Osteocyte (in vitro differentiated cells): Measurements from ENCODE around the gene FNDC11. TPM values are rescaled to one million over a fixed set of nuclear protein-coding genes. Genes with fewer than 3 reads are reported as not detected.

ENCODE experiments used
- DNase-seq: peaks from one replicate; pipeline ENCODE4 v3.0.0; 2021; ENCODE audit warnings: mixed read lengths; ENCODE audit not compliant: unreplicated experiment; ENCODE audit errors: extremely low spot score
- H3K27ac Mint-ChIP-seq: one replicate; pipeline ENCODE4 v1.8.0; 2021; ENCODE audit warnings: mild to moderate bottlenecking, mixed read lengths; ENCODE audit not compliant: unreplicated experiment
- H3K27me3 Mint-ChIP-seq: one replicate; pipeline ENCODE4 v1.8.0; 2021; ENCODE audit warnings: mixed read lengths; ENCODE audit not compliant: unreplicated experiment
- H3K36me3 Mint-ChIP-seq: one replicate; pipeline ENCODE4 v1.8.0; 2021; ENCODE audit warnings: mixed read lengths; ENCODE audit not compliant: unreplicated experiment
- H3K4me1 Mint-ChIP-seq: one replicate; pipeline ENCODE4 v1.8.0; 2021; ENCODE audit warnings: mixed read lengths; ENCODE audit not compliant: unreplicated experiment
- H3K4me3 Mint-ChIP-seq: one replicate; pipeline ENCODE4 v1.8.0; 2021; ENCODE audit warnings: mild to moderate bottlenecking, moderate library complexity, mixed read lengths; ENCODE audit not compliant: unreplicated experiment
- H3K9me3 Mint-ChIP-seq: one replicate; pipeline ENCODE4 v1.8.0; 2021; ENCODE audit warnings: mixed read lengths; ENCODE audit not compliant: unreplicated experiment
- CTCF ChIP-seq: fragments of 200-600 bp; sonication (generic); IDR thresholded peaks from 2 replicates; pipeline ENCODE4 v1.5.0; 2021; ENCODE audit warnings: antibody characterized with exemption, mild to moderate bottlenecking, moderate library complexity
- total RNA-seq: library from RNA; stranded (reverse); gene quantifications from 2 replicates; pipeline ENCODE4 v1.2.1, GENCODE V29; 2021

Gene FNDC11
- total RNA-seq, 1 donor from 2014 or later = 0.13 TPM

DNA sequence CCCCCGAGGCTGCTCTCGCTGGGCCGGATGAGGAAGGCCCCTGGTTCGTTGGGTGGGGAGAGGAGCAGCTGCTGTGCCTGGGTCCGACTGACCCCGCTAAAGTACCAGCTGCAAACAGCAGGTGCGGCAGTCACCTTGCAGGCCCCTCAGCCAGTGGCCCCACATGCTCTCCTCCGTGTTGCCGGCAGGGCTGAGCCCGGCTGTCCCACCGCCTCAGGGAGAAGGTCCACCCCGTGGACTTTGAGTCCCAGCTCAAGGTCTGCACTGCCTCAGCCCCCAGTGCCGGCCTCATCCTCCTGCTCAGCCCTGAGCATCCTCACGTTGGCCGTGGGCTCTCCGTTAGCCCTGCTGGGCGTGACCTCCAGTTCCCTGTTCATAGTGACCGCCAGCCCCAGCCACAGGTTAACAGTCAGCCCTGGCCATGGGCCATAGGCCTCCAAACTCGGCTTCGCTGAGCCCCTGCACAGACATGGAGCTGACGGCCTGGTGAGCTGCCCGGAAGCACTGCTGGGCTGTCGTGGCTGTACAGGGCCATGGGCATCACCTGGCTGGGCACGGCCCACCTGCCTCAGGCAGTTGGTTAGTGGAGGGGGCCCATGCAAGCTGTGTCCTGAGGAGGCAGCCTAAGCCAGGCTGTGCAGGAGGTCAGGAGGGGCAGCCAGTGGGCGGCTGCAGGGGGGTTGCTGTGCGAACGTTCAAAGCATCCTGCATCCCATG, 9.6 kb upstream of the FNDC11 start:
- Mint-ChIP-seq H3K4me1 (peaks cover 6% of the 10 kb centered on the region), H3K27me3 (peaks cover 5% of the 10 kb centered on the region), H3K36me3 (no peaks in the 10 kb centered on the region), H3K4me3 (no peak overlapping the region), H3K27ac (no peak overlapping the region), H3K9me3 (no peaks in the 10 kb centered on the region)
- DNase-seq = no peak
- no peak for TF ChIP-seq CTCF

DNA sequence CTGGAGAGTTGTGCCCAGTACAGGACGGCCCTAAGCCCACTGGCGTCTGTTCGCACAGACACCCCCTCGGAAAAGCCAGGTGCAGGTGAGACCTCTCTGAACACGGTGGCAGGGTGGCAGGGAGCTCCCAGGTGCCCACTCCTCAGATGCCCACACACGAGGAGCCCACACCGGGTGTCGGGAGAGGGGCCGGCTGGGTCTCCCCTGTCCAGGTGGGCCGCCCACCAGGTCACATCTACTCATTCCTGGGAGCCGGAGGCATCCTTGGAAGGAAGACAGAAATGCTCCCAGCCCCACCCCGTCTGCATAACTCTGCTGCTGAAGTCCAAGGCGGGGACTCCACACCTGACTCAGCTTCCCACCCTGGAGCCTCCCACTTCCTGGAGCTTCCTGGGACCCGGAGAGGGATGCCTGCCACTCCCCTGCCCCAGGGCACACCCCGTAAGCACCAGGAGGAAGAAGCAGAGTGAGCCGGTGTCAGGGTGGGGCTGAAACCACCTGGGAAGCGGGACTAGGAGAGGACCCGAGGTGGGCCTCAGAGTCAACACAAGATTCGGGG, 8.9 kb upstream of the FNDC11 start:
- Mint-ChIP-seq H3K27ac (no peak overlapping the region), H3K36me3 (no peaks in the 10 kb centered on the region), H3K4me1 (peaks cover 6% of the 10 kb centered on the region), H3K9me3 (no peaks in the 10 kb centered on the region), H3K4me3 (no peak overlapping the region), H3K27me3 (peaks cover 5% of the 10 kb centered on the region)
- TF ChIP-seq CTCF = no peak
- no peak for DNase-seq

- H3K36me3 Mint-ChIP-seq = no peaks in the 10 kb centered on the region
- DNase-seq = no peak
- H3K27me3 Mint-ChIP-seq = peaks cover 5% of the 10 kb centered on the region
- H3K4me1 Mint-ChIP-seq = peaks cover 6% of the 10 kb centered on the region
- no peak overlapping the region for H3K4me3 Mint-ChIP-seq
- no peak overlapping the region for H3K27ac Mint-ChIP-seq
- TF ChIP-seq CTCF = no peak
- no peaks in the 10 kb centered on the region for H3K9me3 Mint-ChIP-seq
Measured at GRCh38 chr20:63545814-63546213, 8.1 kb upstream of the FNDC11 start.

GRCh38 chr20:63546256-63546955, 7.6 kb upstream of the FNDC11 start:
- Mint-ChIP-seq H3K4me3 (no peak overlapping the region), H3K36me3 (no peaks in the 10 kb centered on the region)

More at GRCh38 chr20:63546256-63546955, 7.6 kb upstream of the FNDC11 start:
- no peak for DNase-seq
- Mint-ChIP-seq H3K4me1 (peaks cover 6% of the 10 kb centered on the region), H3K27me3 (peaks cover 5% of the 10 kb centered on the region), H3K27ac (no peak overlapping the region), H3K9me3 (no peaks in the 10 kb centered on the region)
- TF ChIP-seq CTCF = no peak
